Activated naive CD4-positive, alpha-beta T cell treated with anti-CD3 and anti-CD28 coated beads, Interleukin-2, amount 10 ng/mL, durations not matched to agents 7 days and 5 days (primary cell): Measurements from ENCODE around the gene TMBIM4.
"Not testable (repeated sequence)": the region's sequence is repeated elsewhere in the genome, so short reads cannot be mapped to it uniquely, and the experiment has no call there.

Experiments used
- CTCF ChIA-PET: fragments of 350-600 bp; sonication (Branson Sonifier 250); formaldehyde crosslinking; loops from one replicate; lab custom pipeline; 2021; ENCODE audit warnings: antibody characterized with exemption; lab: Charles Lee
- DNase-seq: peaks from one replicate; pipeline ENCODE4 v3.0.0-alpha.2; 2020
- H3K27ac Mint-ChIP-seq: one replicate; pipeline ENCODE4 v1.8.0; 2021; ENCODE audit warnings: mild to moderate bottlenecking, moderate library complexity, mixed read lengths
- H3K27me3 Mint-ChIP-seq: one replicate; pipeline ENCODE4 v1.8.0; 2021; ENCODE audit warnings: mild to moderate bottlenecking, mixed read lengths
- H3K36me3 Mint-ChIP-seq: one replicate; pipeline ENCODE4 v1.8.0; 2021; ENCODE audit warnings: mixed read lengths
- H3K4me1 Mint-ChIP-seq: one replicate; pipeline ENCODE4 v1.8.0; 2021; ENCODE audit warnings: mixed read lengths
- H3K4me3 Mint-ChIP-seq: one replicate; pipeline ENCODE4 v1.8.0; 2021; ENCODE audit warnings: mild to moderate bottlenecking, moderate library complexity, mixed read lengths
- H3K9me3 Mint-ChIP-seq: one replicate; pipeline ENCODE4 v1.8.0; 2021; ENCODE audit warnings: mixed read lengths

TMBIM4 gene

GRCh38 chr12:66169221-66170170 is at the start of gene TMBIM4:
Gene TMBIM4 (minus strand): TSS chr12:66169996. CDS start chr12:66169951, 45 bp downstream.
- Mint-ChIP-seq H3K4me3 (peak within 1 kb of the TSS; percentile 84), H3K27ac (peak within 1 kb of the TSS; percentile 98), H3K9me3 (peaks cover 12% of the 10 kb centered on the region), H3K4me1 (peaks cover 47% of the 10 kb centered on the region), H3K36me3 (peaks cover 41% of the 10 kb centered on the region), H3K27me3 (no peaks in the 10 kb centered on the region)
- CTCF ChIA-PET: interaction anchor here (0.5 to 2.4 kb wide), 9 partner anchors 10 to 172 kb away, joined by 3 to 12 read pairs (median 4); no protein-coding TSS in a partner anchor
- peak; percentile 90 for DNase-seq

DNA sequence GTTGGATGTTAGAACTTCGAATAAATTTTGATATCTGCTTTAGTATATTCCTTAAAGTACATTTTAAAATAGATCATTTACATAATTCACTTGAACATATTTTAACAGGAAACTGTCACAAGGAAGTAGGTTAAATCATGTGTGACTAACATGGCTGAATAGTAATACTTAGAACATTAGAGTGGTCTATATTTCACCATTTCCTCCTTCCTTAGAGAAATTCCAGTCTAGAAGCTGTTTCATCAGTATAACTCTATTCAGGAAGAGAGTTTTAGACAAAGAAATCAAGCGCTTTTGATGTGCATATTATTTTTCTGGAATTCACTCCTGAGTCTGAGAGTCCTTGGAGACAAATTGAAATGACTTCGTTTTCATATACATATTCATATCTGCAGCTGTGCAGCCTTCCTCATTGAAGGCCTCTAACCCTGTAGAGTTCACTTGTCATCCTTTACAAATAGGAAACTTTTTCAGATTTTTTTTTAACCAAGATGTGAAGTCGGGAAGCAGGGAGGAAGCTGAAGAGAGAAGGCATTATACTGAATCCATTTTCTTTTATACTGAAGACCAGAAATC is 47.6 kb upstream of the TMBIM4 start:
- Mint-ChIP-seq H3K36me3 (no peaks in the 10 kb centered on the region), H3K4me1 (peaks cover 3% of the 10 kb centered on the region), H3K9me3 (no peaks in the 10 kb centered on the region), H3K27ac (no peak overlapping the region), H3K4me3 (no peak overlapping the region), H3K27me3 (peaks cover 7% of the 10 kb centered on the region)
- CTCF ChIA-PET: no interaction called here
- no peak for DNase-seq

- H3K4me3 Mint-ChIP-seq, H3K4me1 Mint-ChIP-seq, H3K27me3 Mint-ChIP-seq, CTCF ChIA-PET, H3K9me3 Mint-ChIP-seq, DNase-seq, H3K36me3 Mint-ChIP-seq, H3K27ac Mint-ChIP-seq: not testable (repeated sequence)
Measured at GRCh38 chr12:66213011-66213410, 43.2 kb upstream of the TMBIM4 start.

DNA sequence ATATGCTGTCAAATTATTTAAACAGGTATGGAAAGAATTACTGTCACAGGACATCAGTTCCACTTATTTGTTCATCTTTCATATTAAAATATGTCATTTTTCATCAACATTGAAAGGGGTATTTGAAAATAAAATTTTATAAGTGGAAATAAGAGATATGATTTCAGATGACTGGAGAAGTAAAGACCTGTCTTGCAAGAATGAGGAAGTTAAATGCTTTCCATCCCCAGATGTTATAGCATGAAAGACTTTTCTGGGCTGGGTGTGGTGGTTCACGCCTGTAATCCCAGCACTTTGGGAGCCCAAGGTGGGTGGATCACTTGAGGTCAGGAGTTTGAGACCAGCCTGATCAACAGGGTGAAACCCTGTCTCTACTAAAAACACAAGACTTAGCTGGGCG is 41.8 kb upstream of the TMBIM4 start:
- H3K27ac Mint-ChIP-seq, H3K36me3 Mint-ChIP-seq, H3K27me3 Mint-ChIP-seq, DNase-seq, CTCF ChIA-PET, H3K4me1 Mint-ChIP-seq, H3K4me3 Mint-ChIP-seq, H3K9me3 Mint-ChIP-seq: not testable (repeated sequence)

GRCh38 chr12:66210840-66211239 is 41.0 kb upstream of the TMBIM4 start:
- CTCF ChIA-PET: no interaction called here
- H3K27me3 Mint-ChIP-seq: peaks cover 7% of the 10 kb centered on the region
- peaks cover 3% of the 10 kb centered on the region for H3K4me1 Mint-ChIP-seq
- no peaks in the 10 kb centered on the region for H3K36me3 Mint-ChIP-seq
- H3K4me3 Mint-ChIP-seq: no peak overlapping the region
- no peaks in the 10 kb centered on the region for H3K9me3 Mint-ChIP-seq
- DNase-seq: no peak
- no peak overlapping the region for H3K27ac Mint-ChIP-seq

DNA sequence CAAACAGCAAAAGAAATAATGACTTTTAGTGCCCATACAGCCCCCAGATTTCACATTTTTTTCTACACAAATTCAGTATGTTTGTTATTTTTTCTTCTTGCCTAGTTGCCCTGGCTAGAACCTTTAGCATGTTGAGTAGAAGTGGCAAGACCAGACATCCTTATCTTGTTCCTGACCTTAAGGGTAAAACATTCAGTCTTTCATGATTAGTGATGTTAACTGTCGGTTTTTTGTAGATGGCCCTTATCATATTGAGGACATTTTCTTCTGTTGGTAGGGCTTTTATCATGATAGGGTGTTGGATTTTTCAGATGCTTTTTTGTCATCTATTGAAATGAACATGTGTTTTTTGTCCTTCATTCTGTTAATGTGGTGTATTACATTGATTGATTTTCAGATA is 36.3 kb upstream of the TMBIM4 start:
- Mint-ChIP-seq H3K9me3 (no peaks in the 10 kb centered on the region), H3K4me3 (no peak overlapping the region), H3K4me1 (peaks cover 2% of the 10 kb centered on the region), H3K36me3 (no peaks in the 10 kb centered on the region), H3K27me3 (no peaks in the 10 kb centered on the region), H3K27ac (no peak overlapping the region)
- CTCF ChIA-PET: no interaction called here
- no peak for DNase-seq

GRCh38 chr12:66203820-66204219 is 34.0 kb upstream of the TMBIM4 start:
- H3K9me3 Mint-ChIP-seq: peaks cover 8% of the 10 kb centered on the region
- no peaks in the 10 kb centered on the region for H3K36me3 Mint-ChIP-seq
- CTCF ChIA-PET: no interaction called here
- no peak overlapping the region for H3K27ac Mint-ChIP-seq
- H3K4me3 Mint-ChIP-seq: no peak overlapping the region
- no peaks in the 10 kb centered on the region for H3K27me3 Mint-ChIP-seq
- DNase-seq: no peak
- peaks cover 2% of the 10 kb centered on the region for H3K4me1 Mint-ChIP-seq

GRCh38 chr12:66199831-66200509 is 30.2 kb upstream of the TMBIM4 start:
- Mint-ChIP-seq H3K27me3 (no peaks in the 10 kb centered on the region), H3K27ac (no peak overlapping the region), H3K4me3 (no peak overlapping the region), H3K36me3 (no peaks in the 10 kb centered on the region), H3K9me3 (peaks cover 8% of the 10 kb centered on the region), H3K4me1 (peaks cover 6% of the 10 kb centered on the region)
- CTCF ChIA-PET: interaction anchor here (2.1 kb wide), 1 partner anchor 24 kb away, joined by 4 read pairs; no protein-coding TSS in a partner anchor
- no peak for DNase-seq

DNA sequence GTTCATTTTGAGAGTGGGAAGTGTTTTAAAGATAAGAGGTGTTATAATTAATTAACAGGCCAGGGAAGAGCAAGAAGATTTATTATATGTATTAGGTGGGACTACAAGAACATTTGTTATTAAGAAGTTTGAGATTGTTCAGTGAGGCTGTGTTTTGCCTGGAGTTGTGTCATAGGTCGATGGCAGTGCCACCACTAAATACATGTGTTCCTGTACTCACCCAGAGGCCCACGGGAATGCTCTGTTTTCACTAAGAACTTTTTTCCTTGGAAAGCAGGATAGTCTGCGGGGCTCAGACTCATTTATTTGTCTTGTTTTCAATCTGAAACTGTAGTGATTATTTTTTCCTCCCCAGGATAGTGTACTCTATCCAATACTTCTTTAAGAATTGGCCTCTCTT is 29.3 kb upstream of the TMBIM4 start:
- H3K4me3 Mint-ChIP-seq: no peak overlapping the region
- H3K27ac Mint-ChIP-seq: no peak overlapping the region
- peaks cover 8% of the 10 kb centered on the region for H3K9me3 Mint-ChIP-seq
- no peaks in the 10 kb centered on the region for H3K36me3 Mint-ChIP-seq
- H3K27me3 Mint-ChIP-seq: peaks cover 4% of the 10 kb centered on the region
- H3K4me1 Mint-ChIP-seq: peaks cover 5% of the 10 kb centered on the region
- CTCF ChIA-PET: interaction anchor here (2.1 kb wide), 1 partner anchor 23 kb away, joined by 4 read pairs; no protein-coding TSS in a partner anchor
- no peak for DNase-seq

- Mint-ChIP-seq H3K4me3 (no peak overlapping the region), H3K27me3 (peaks cover 6% of the 10 kb centered on the region), H3K36me3 (no peaks in the 10 kb centered on the region), H3K27ac (no peak overlapping the region), H3K4me1 (peaks cover 5% of the 10 kb centered on the region), H3K9me3 (peaks cover 8% of the 10 kb centered on the region)
- CTCF ChIA-PET: interaction anchor here (1.1 kb wide), 1 partner anchor 26 kb away, joined by 3 read pairs; no protein-coding TSS in a partner anchor
- no peak for DNase-seq
Measured at GRCh38 chr12:66197495-66197921, 27.7 kb upstream of the TMBIM4 start.

GRCh38 chr12:66196806-66197205 is 27.0 kb upstream of the TMBIM4 start:
- no peaks in the 10 kb centered on the region for H3K36me3 Mint-ChIP-seq
- peaks cover 5% of the 10 kb centered on the region for H3K4me1 Mint-ChIP-seq
- no peak overlapping the region for H3K4me3 Mint-ChIP-seq
- DNase-seq: no peak
- no peak overlapping the region for H3K27ac Mint-ChIP-seq
- H3K9me3 Mint-ChIP-seq: peaks cover 8% of the 10 kb centered on the region
- peaks cover 6% of the 10 kb centered on the region for H3K27me3 Mint-ChIP-seq
- CTCF ChIA-PET: interaction anchor here (0.9 kb wide), 1 partner anchor 38 kb away, joined by 3 read pairs; no protein-coding TSS in a partner anchor

GRCh38 chr12:66195242-66195641 is 25.4 kb upstream of the TMBIM4 start:
- H3K27me3 Mint-ChIP-seq: peaks cover 20% of the 10 kb centered on the region
- DNase-seq: no peak
- CTCF ChIA-PET: no interaction called here
- no peaks in the 10 kb centered on the region for H3K36me3 Mint-ChIP-seq
- H3K4me1 Mint-ChIP-seq: peaks cover 7% of the 10 kb centered on the region
- no peak overlapping the region for H3K4me3 Mint-ChIP-seq
- H3K27ac Mint-ChIP-seq: no peak overlapping the region
- H3K9me3 Mint-ChIP-seq: peaks cover 4% of the 10 kb centered on the region

- DNase-seq: no peak
- H3K36me3 Mint-ChIP-seq: no peaks in the 10 kb centered on the region
- no peak overlapping the region for H3K4me3 Mint-ChIP-seq
- no peak overlapping the region for H3K27ac Mint-ChIP-seq
- H3K9me3 Mint-ChIP-seq: no peaks in the 10 kb centered on the region
- peaks cover 12% of the 10 kb centered on the region for H3K4me1 Mint-ChIP-seq
- CTCF ChIA-PET: no interaction called here
- peaks cover 31% of the 10 kb centered on the region for H3K27me3 Mint-ChIP-seq
Measured at GRCh38 chr12:66194122-66194521, 24.3 kb upstream of the TMBIM4 start.

GRCh38 chr12:66191547-66192126 is 21.8 kb upstream of the TMBIM4 start:
- H3K4me3 Mint-ChIP-seq: no peak overlapping the region
- H3K27me3 Mint-ChIP-seq: peaks cover 50% of the 10 kb centered on the region
- DNase-seq: no peak
- H3K36me3 Mint-ChIP-seq: no peaks in the 10 kb centered on the region
- CTCF ChIA-PET: interaction anchor here (1.2 kb wide), 1 partner anchor 217 kb away, joined by 3 read pairs; no protein-coding TSS in a partner anchor
- no peaks in the 10 kb centered on the region for H3K9me3 Mint-ChIP-seq
- H3K4me1 Mint-ChIP-seq: peaks cover 21% of the 10 kb centered on the region
- H3K27ac Mint-ChIP-seq: no peak overlapping the region
